ENCODE results near the gene ALDH1L2. TPM values are rescaled to one million over a fixed set of nuclear protein-coding genes. Genes with fewer than 3 reads are reported as not detected.
"Not testable (repeated sequence)": the region's sequence is repeated elsewhere in the genome, so short reads cannot be mapped to it uniquely, and the experiment has no call there.

Gene ALDH1L2
- total and polyA plus RNA-seq, 9 donors = 3.7 to 10.6 (median 6.9) TPM

- H3K9me3 ChIP-seq (replicated peaks; ENCODE audit: control insufficient read depth, low read depth, low read length) = no peaks in the 10 kb centered on the region
- DNase-seq = no peak
- H3K4me3 ChIP-seq (ENCODE audit: low read length) = no peak overlapping the region
- H3K27me3 ChIP-seq (ENCODE audit: control insufficient read depth, insufficient read depth, low read length) = no peaks in the 10 kb centered on the region
- H3K4me1 ChIP-seq (ENCODE audit: control insufficient read depth, insufficient read depth, low read length) = peaks cover 3% of the 10 kb centered on the region
- WGBS (ENCODE audit: insufficient coverage) = no CpG with 5 or more reads among the region's 3 CpGs
- H3K36me3 ChIP-seq (ENCODE audit: control insufficient read depth, insufficient read depth, low read length) = peaks cover 27% of the 10 kb centered on the region
- H3K27ac ChIP-seq (ENCODE audit: low read length) = no peak overlapping the region
Measured at GRCh38 chr12:104991565-104992128, 92.6 kb downstream of the ALDH1L2 start.

- H3K4me3 ChIP-seq (ENCODE audit: low read length) = no peak overlapping the region
- WGBS (ENCODE audit: insufficient coverage) = 100% methylated on average over 2 of the region's 4 CpGs
- no peaks in the 10 kb centered on the region for H3K27me3 ChIP-seq (ENCODE audit: control insufficient read depth, insufficient read depth, low read length)
- H3K4me1 ChIP-seq (ENCODE audit: control insufficient read depth, insufficient read depth, low read length) = peaks cover 3% of the 10 kb centered on the region
- H3K27ac ChIP-seq (ENCODE audit: low read length) = no peak overlapping the region
- no peaks in the 10 kb centered on the region for H3K9me3 ChIP-seq (replicated peaks; ENCODE audit: control insufficient read depth, low read depth, low read length)
- H3K36me3 ChIP-seq (ENCODE audit: control insufficient read depth, insufficient read depth, low read length) = peaks cover 27% of the 10 kb centered on the region
- DNase-seq = no peak
Measured at GRCh38 chr12:104990950-104991349, 93.3 kb downstream of the ALDH1L2 start.

- WGBS (ENCODE audit: insufficient coverage) = under 1% methylated on average over 48 of the region's 59 CpGs
- peaks cover 10% of the 10 kb centered on the region for H3K36me3 ChIP-seq (ENCODE audit: control insufficient read depth, insufficient read depth, low read length)
- peak within 1 kb of the TSS; percentile 67 for H3K27ac ChIP-seq (ENCODE audit: low read length)
- no peaks in the 10 kb centered on the region for H3K27me3 ChIP-seq (ENCODE audit: control insufficient read depth, insufficient read depth, low read length)
- H3K4me3 ChIP-seq (ENCODE audit: low read length) = peak within 1 kb of the TSS; percentile 74
- peak; percentile 95 for DNase-seq
- H3K9me3 ChIP-seq (replicated peaks; ENCODE audit: control insufficient read depth, low read depth, low read length) = no peaks in the 10 kb centered on the region
- H3K4me1 ChIP-seq (ENCODE audit: control insufficient read depth, insufficient read depth, low read length) = peaks cover 3% of the 10 kb centered on the region
Measured at GRCh38 chr12:104986022-104986941, 98.0 kb downstream of the ALDH1L2 start, which contains the start of gene NOPCHAP1. Gene NOPCHAP1 (plus strand): TSS chr12:104986316. CDS start chr12:104986353, 37 bp downstream.

- no peaks in the 10 kb centered on the region for H3K27me3 ChIP-seq (ENCODE audit: control insufficient read depth, insufficient read depth, low read length)
- no peaks in the 10 kb centered on the region for H3K9me3 ChIP-seq (replicated peaks; ENCODE audit: control insufficient read depth, low read depth, low read length)
- H3K4me1 ChIP-seq (ENCODE audit: control insufficient read depth, insufficient read depth, low read length) = peaks cover 3% of the 10 kb centered on the region
- H3K4me3 ChIP-seq (ENCODE audit: low read length) = no peak overlapping the region
- H3K36me3 ChIP-seq (ENCODE audit: control insufficient read depth, insufficient read depth, low read length) = peaks cover 2% of the 10 kb centered on the region
- no peak for DNase-seq
- H3K27ac ChIP-seq (ENCODE audit: low read length) = no peak overlapping the region
- no CpG with 5 or more reads among the region's 4 CpGs for WGBS (ENCODE audit: insufficient coverage)
Measured at GRCh38 chr12:104985206-104985605, 99.1 kb downstream of the ALDH1L2 start.

- not testable (repeated sequence) for H3K27me3 ChIP-seq (ENCODE audit: control insufficient read depth, insufficient read depth, low read length); DNase-seq; H3K9me3 ChIP-seq (replicated peaks; ENCODE audit: control insufficient read depth, low read depth, low read length); H3K4me3 ChIP-seq (ENCODE audit: low read length); H3K4me1 ChIP-seq (ENCODE audit: control insufficient read depth, insufficient read depth, low read length); H3K27ac ChIP-seq (ENCODE audit: low read length); H3K36me3 ChIP-seq (ENCODE audit: control insufficient read depth, insufficient read depth, low read length)
- WGBS (ENCODE audit: insufficient coverage) = 87% methylated on average over 13 of the region's 15 CpGs
Measured at GRCh38 chr12:104977688-104978087, 106.6 kb downstream of the ALDH1L2 start.

GRCh38 chr12:104976703-104977102 is 107.6 kb downstream of the ALDH1L2 start:
- Histone ChIP-seq H3K4me3 (ENCODE audit: low read length) (no peak overlapping the region), H3K27ac (ENCODE audit: low read length) (no peak overlapping the region), H3K4me1 (ENCODE audit: control insufficient read depth, insufficient read depth, low read length) (no peaks in the 10 kb centered on the region), H3K27me3 (ENCODE audit: control insufficient read depth, insufficient read depth, low read length) (no peaks in the 10 kb centered on the region), H3K9me3 (replicated peaks; ENCODE audit: control insufficient read depth, low read depth, low read length) (no peaks in the 10 kb centered on the region), H3K36me3 (ENCODE audit: control insufficient read depth, insufficient read depth, low read length) (no peaks in the 10 kb centered on the region)
- DNase-seq = no peak
- WGBS (ENCODE audit: insufficient coverage) = 76% methylated on average over 8 of the region's 8 CpGs

- Histone ChIP-seq H3K27me3 (ENCODE audit: control insufficient read depth, insufficient read depth, low read length) (no peaks in the 10 kb centered on the region), H3K27ac (ENCODE audit: low read length) (no peak overlapping the region), H3K4me1 (ENCODE audit: control insufficient read depth, insufficient read depth, low read length) (no peaks in the 10 kb centered on the region), H3K4me3 (ENCODE audit: low read length) (no peak overlapping the region), H3K9me3 (replicated peaks; ENCODE audit: control insufficient read depth, low read depth, low read length) (no peaks in the 10 kb centered on the region), H3K36me3 (ENCODE audit: control insufficient read depth, insufficient read depth, low read length) (no peaks in the 10 kb centered on the region)
- WGBS (ENCODE audit: insufficient coverage) = no CpG with 5 or more reads among the region's 4 CpGs
- DNase-seq = no peak
Measured at GRCh38 chr12:104975587-104976343, 108.5 kb downstream of the ALDH1L2 start.

GRCh38 chr12:104974626-104975290 is 109.5 kb downstream of the ALDH1L2 start:
- WGBS (ENCODE audit: insufficient coverage) = 86% methylated on average over 4 of the region's 7 CpGs
- H3K27ac ChIP-seq (ENCODE audit: low read length) = no peak overlapping the region
- no peaks in the 10 kb centered on the region for H3K36me3 ChIP-seq (ENCODE audit: control insufficient read depth, insufficient read depth, low read length)
- no peaks in the 10 kb centered on the region for H3K9me3 ChIP-seq (replicated peaks; ENCODE audit: control insufficient read depth, low read depth, low read length)
- H3K4me1 ChIP-seq (ENCODE audit: control insufficient read depth, insufficient read depth, low read length) = no peaks in the 10 kb centered on the region
- no peak overlapping the region for H3K4me3 ChIP-seq (ENCODE audit: low read length)
- peak; percentile 80 for DNase-seq
- H3K27me3 ChIP-seq (ENCODE audit: control insufficient read depth, insufficient read depth, low read length) = no peaks in the 10 kb centered on the region

- H3K27me3 ChIP-seq (ENCODE audit: control insufficient read depth, insufficient read depth, low read length) = no peaks in the 10 kb centered on the region
- H3K4me1 ChIP-seq (ENCODE audit: control insufficient read depth, insufficient read depth, low read length) = no peaks in the 10 kb centered on the region
- no peaks in the 10 kb centered on the region for H3K9me3 ChIP-seq (replicated peaks; ENCODE audit: control insufficient read depth, low read depth, low read length)
- H3K36me3 ChIP-seq (ENCODE audit: control insufficient read depth, insufficient read depth, low read length) = no peaks in the 10 kb centered on the region
- H3K27ac ChIP-seq (ENCODE audit: low read length) = no peak overlapping the region
- WGBS (ENCODE audit: insufficient coverage) = 100% methylated on average over 1 of the region's 5 CpGs
- H3K4me3 ChIP-seq (ENCODE audit: low read length) = no peak overlapping the region
- no peak for DNase-seq
Measured at GRCh38 chr12:104973250-104973649, 111.0 kb downstream of the ALDH1L2 start.
